Thoracic aorta (tissue), 2 donors: ENCODE measurements around the gene POLR2L. TPM values are rescaled to one million over a fixed set of nuclear protein-coding genes. Genes with fewer than 3 reads are reported as not detected.

ENCODE experiments used
- ATAC-seq: fragments of 150-250 bp; one replicate; pipeline ENCODE4 v1.8.0; 2017; ENCODE audit warnings: low read depth; ENCODE audit not compliant: insufficient number of reproducible peaks, low FRiP score
- DNase-seq: peaks from one replicate; pipeline ENCODE4 v3.0.0-alpha.2; 2020; ENCODE audit warnings: low spot score
- H3K27ac ChIP-seq, 2 donors: fragments of 200-600 bp; sonication (generic); 1 replicate in 1 of 2; 2 replicates in 1 of 2; pipeline ENCODE4 v1.5.1; 2016; ENCODE audit warnings: mild to moderate bottlenecking in 2 of 2, moderate library complexity in 2 of 2
- H3K27me3 ChIP-seq: fragments of 200-600 bp; sonication (generic); replicated peaks from 2 replicates; pipeline ENCODE4 v1.6.0; 2016; ENCODE audit warnings: mild to moderate bottlenecking; ENCODE audit not compliant: insufficient read depth
- H3K36me3 ChIP-seq: fragments of 200-600 bp; sonication (generic); one replicate; pipeline ENCODE4 v1.5.1; 2016
- H3K4me1 ChIP-seq, 2 donors: fragments of 200-600 bp; sonication (generic); 1 replicate in 1 of 2; 2 replicates in 1 of 2; pipeline versions ENCODE4 v1.5.1 to v1.6.0; 2016; ENCODE audit warnings: low read depth in 2 of 2, mild to moderate bottlenecking in 1 of 2; ENCODE audit not compliant: control insufficient read depth in 1 of 2
- H3K4me3 ChIP-seq: fragments of 200-600 bp; sonication (generic); 2 replicates; pipeline ENCODE4 v1.5.1; 2016; ENCODE audit warnings: mild to moderate bottlenecking
- H3K9me3 ChIP-seq: fragments of 200-600 bp; sonication (generic); 2 replicates; pipeline ENCODE4 v1.5.1; 2016
- total RNA-seq, 2 donors: library from RNA; depleted of rRNA; stranded (reverse); fragments of >200 nt; gene quantifications; one replicate each; pipeline versions ENCODE4 v1.1.0 to v1.2.3, GENCODE V29; 2016
- TF ChIP-seq, protein P1 (sequence below): fragments of 200-600 bp; sonication (generic); IDR thresholded peaks from one replicate; pipeline ENCODE4 v1.5.1; 2019; ENCODE audit warnings: antibody characterized with exemption

The POLR2L gene
- total RNA-seq, 2 donors from 2014 or later: 20.8 to 63.0 TPM

DNA sequence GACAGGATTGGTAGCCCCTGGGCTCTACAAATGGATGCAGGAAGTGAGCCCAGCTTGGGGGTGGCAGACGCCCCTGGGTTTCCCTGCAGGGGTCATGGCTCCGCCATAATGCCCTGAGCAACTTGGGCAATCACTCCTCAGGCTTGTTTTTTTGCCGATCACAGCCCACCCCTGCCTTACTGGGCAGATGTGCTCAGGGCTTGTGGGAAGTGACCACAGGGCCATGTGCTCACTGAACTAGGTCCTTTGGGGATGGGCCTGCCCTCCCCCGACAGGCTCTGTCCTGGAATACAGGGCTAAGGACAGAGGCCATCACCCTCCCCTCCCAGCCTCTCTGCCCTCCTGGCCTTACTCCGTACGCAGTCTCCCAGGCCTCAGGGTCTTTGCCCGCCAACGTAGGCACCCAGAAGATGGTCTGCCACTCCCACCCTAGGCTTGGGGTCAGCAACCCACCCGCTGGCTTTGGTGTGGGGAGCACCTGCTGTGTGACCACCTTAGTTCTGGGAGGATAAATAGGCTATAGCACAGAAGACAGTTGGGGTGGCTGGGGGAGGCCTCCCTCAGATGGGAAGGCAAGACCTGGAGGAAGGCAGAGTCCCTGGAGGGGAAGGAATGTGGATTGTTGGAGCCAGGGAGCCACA lies 28.8 kb downstream of the POLR2L start:
- ATAC-seq: no peak
- H3K27ac ChIP-seq: no peak overlapping the region

GRCh38 chr11:813072-813455 lies 29.3 kb downstream of the POLR2L start:
- H3K36me3 ChIP-seq: peaks cover 30% of the 10 kb centered on the region
- ATAC-seq (no peak), DNase-seq (no peak)
- H3K27ac ChIP-seq: no peak overlapping the region
- H3K4me1 ChIP-seq: peaks cover 13 to 27% of the 10 kb centered on the region in 2 donors
- no peaks in the 10 kb centered on the region for H3K9me3 ChIP-seq
- TF ChIP-seq, protein P1, sequence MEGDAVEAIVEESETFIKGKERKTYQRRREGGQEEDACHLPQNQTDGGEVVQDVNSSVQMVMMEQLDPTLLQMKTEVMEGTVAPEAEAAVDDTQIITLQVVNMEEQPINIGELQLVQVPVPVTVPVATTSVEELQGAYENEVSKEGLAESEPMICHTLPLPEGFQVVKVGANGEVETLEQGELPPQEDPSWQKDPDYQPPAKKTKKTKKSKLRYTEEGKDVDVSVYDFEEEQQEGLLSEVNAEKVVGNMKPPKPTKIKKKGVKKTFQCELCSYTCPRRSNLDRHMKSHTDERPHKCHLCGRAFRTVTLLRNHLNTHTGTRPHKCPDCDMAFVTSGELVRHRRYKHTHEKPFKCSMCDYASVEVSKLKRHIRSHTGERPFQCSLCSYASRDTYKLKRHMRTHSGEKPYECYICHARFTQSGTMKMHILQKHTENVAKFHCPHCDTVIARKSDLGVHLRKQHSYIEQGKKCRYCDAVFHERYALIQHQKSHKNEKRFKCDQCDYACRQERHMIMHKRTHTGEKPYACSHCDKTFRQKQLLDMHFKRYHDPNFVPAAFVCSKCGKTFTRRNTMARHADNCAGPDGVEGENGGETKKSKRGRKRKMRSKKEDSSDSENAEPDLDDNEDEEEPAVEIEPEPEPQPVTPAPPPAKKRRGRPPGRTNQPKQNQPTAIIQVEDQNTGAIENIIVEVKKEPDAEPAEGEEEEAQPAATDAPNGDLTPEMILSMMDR: no peak
- H3K27me3 ChIP-seq: no peaks in the 10 kb centered on the region
- no peak overlapping the region for H3K4me3 ChIP-seq

More for the DNA sequence above, 28.8 kb downstream of the POLR2L start:
- peaks cover 30% of the 10 kb centered on the region for H3K36me3 ChIP-seq
- DNase-seq: no peak
- no peaks in the 10 kb centered on the region for H3K9me3 ChIP-seq
- H3K27me3 ChIP-seq: no peaks in the 10 kb centered on the region
- H3K4me1 ChIP-seq: peaks cover 11 to 25% of the 10 kb centered on the region in 2 donors
- TF ChIP-seq, protein P1: no peak
- no peak overlapping the region for H3K4me3 ChIP-seq

DNA sequence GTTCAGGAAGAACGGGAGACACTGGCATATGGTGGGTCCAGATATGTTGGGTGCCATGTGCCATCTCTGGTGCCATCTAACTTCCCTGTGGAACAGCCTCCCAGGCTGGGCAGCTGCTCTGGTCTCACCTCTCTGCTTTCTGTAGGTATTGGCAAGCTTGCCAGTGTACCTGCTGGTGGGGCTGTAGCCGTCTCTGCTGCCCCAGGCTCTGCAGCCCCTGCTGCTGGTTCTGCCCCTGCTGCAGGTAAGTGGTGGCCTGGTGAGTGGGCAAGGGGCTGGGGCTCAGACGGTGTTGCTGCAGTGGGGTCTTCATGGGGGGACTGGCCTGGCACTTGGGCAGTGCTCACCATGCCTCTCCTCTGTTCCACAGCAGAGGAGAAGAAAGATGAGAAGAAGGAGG lies 29.9 kb downstream of the POLR2L start:
- no peaks in the 10 kb centered on the region for H3K9me3 ChIP-seq
- DNase-seq: no peak
- H3K4me1 ChIP-seq: peaks cover 13 to 30% of the 10 kb centered on the region in 2 donors
- peaks cover 30% of the 10 kb centered on the region for H3K36me3 ChIP-seq
- no peaks in the 10 kb centered on the region for H3K27me3 ChIP-seq
- ATAC-seq: no peak
- H3K27ac ChIP-seq: no peak overlapping the region
- H3K4me3 ChIP-seq: no peak overlapping the region
- TF ChIP-seq, protein P1: no peak

GRCh38 chr11:811446-812245 lies 30.7 kb downstream of the POLR2L start:
- TF ChIP-seq, protein P1: no peak
- H3K27me3 ChIP-seq: no peaks in the 10 kb centered on the region

GRCh38 chr11:810040-810567 lies 32.2 kb downstream of the POLR2L start:
- no peaks in the 10 kb centered on the region for H3K27me3 ChIP-seq
- H3K27ac ChIP-seq: peak overlapping the region; percentile 87 to 98
- DNase-seq (no peak), ATAC-seq (no peak)
- TF ChIP-seq, protein P1: peak; percentile 23
- H3K4me3 ChIP-seq: peak overlapping the region; percentile 90
- peaks cover 13 to 30% of the 10 kb centered on the region in 2 donors for H3K4me1 ChIP-seq
- peaks cover 30% of the 10 kb centered on the region for H3K36me3 ChIP-seq
- H3K9me3 ChIP-seq: no peaks in the 10 kb centered on the region

More at GRCh38 chr11:811446-812245, 30.7 kb downstream of the POLR2L start:
- no peak overlapping the region for H3K27ac ChIP-seq
- no peaks in the 10 kb centered on the region for H3K9me3 ChIP-seq
- peaks cover 13 to 30% of the 10 kb centered on the region in 2 donors for H3K4me1 ChIP-seq
- no peak for DNase-seq
- no peak overlapping the region for H3K4me3 ChIP-seq
- no peak for ATAC-seq
- peaks cover 30% of the 10 kb centered on the region for H3K36me3 ChIP-seq
